Heart left ventricle (tissue), 16 donors: ENCODE data around the gene C22orf15. TPM values are rescaled to one million over a fixed set of nuclear protein-coding genes. Genes with fewer than 3 reads are reported as not detected.

Source experiments
- ATAC-seq, 4 donors: fragments of 200-7000 bp; cut with Tn5 transposase; one replicate each; pipeline ENCODE4 v1.9.1; 2020 to 2022; ENCODE audit warnings: moderate library complexity in 4 of 4, mild to moderate bottlenecking in 3 of 4, moderate number of reproducible peaks in 1 of 4
- DNase-seq, 5 donors: peaks; one replicate each; pipeline ENCODE4 v3.0.0-alpha.2; 2020
- H3K27ac ChIP-seq, 12 donors: fragments of 200-600 bp; sonication (generic) in 4 of 12; one replicate each; pipeline versions ENCODE4 v1.5.0 to v1.8.0; 2016 to 2022; ENCODE audit warnings: mild to moderate bottlenecking in 2 of 12
- H3K27me3 ChIP-seq, 9 donors: fragments of 200-600 bp; sonication (generic) in 2 of 9; one replicate each; pipeline versions ENCODE4 v1.5.1 to v1.8.0; 2016 to 2022; ENCODE audit warnings: mild to moderate bottlenecking in 3 of 9
- H3K36me3 ChIP-seq, 9 donors: fragments of 200-600 bp; sonication (generic) in 2 of 9; one replicate each; pipeline versions ENCODE4 v1.5.0 to v1.8.0; 2018 to 2022; ENCODE audit warnings: mild to moderate bottlenecking in 2 of 9
- H3K4me1 ChIP-seq, 12 donors: fragments of 200-600 bp; sonication (generic) in 4 of 12; one replicate each; pipeline versions ENCODE4 v1.5.0 to v1.8.0; 2016 to 2022; ENCODE audit warnings: mild to moderate bottlenecking in 3 of 12
- H3K4me3 ChIP-seq, 12 donors: fragments of 200-600 bp; sonication (generic) in 4 of 12; one replicate each; pipeline versions ENCODE4 v1.5.0 to v1.8.0; 2017 to 2022; ENCODE audit warnings: mild to moderate bottlenecking in 9 of 12, moderate library complexity in 4 of 12
- H3K9me3 ChIP-seq, 12 donors: fragments of 200-600 bp; sonication (generic) in 4 of 12; one replicate each; pipeline versions ENCODE4 v1.5.0 to v1.8.0; 2016 to 2022; ENCODE audit warnings: mild to moderate bottlenecking in 1 of 12
- POLR2A ChIP-seq, 2 donors: fragments of 450-650 bp; IDR thresholded peaks; one replicate each; pipeline ENCODE4 v1.6.1; 2017; ENCODE audit warnings: antibody characterized with exemption in 2 of 2, mild to moderate bottlenecking in 2 of 2, moderate library complexity in 2 of 2
- WGBS, 4 donors: extraction: QIAGEN DNeasy Blood & Tissue Kit in 2 of 4; methylation state at CpG; one replicate each; pipeline versions ENCODE4 v1.1.5 to v1.1.7; 2013 to 2018; 5-methylcytosine and 5-hydroxymethylcytosine counted together
- intact Hi-C, 10 donors: fragments of 100-400 bp; cut with DNase I; formaldehyde crosslinking; loops; one replicate each; pipeline versions ENCODE4 v1.11.1 to v1.14.2; 2022
- polyA plus RNA-seq, 2 donors: library from polyadenylated mRNA; stranded (reverse); fragments of 200-250 nt; gene quantifications; one replicate each; pipeline ENCODE4 v1.2.3, GENCODE V29; 2013
- total RNA-seq, 9 donors: library from RNA; depleted of rRNA in 2 of 9; stranded (reverse); fragments of >200 nt in 2 of 9; fragmentation: NEBNext Ultra II Directional in 3 of 9; extraction: Animal tissue kit (Norgen Biotek cat#: 25700) in 3 of 9; gene quantifications; one replicate each; pipeline versions ENCODE4 v1.1.0 to v1.2.4, GENCODE V29; 2016 to 2023
- TF ChIP-seq, protein P1 (sequence below), 12 donors: fragments of 200-600 bp; sonication (generic) in 4 of 12; IDR thresholded peaks; one replicate each; pipeline versions ENCODE4 v1.5.0 to v1.8.0; 2018 to 2022; ENCODE audit warnings: antibody characterized with exemption in 12 of 12, mild to moderate bottlenecking in 5 of 12
- donor health status: ischemic (EF 13 %, LVEDD 7.1; RV severe dilation, severe dysfunction).
- donor health status: healthy with polysubstance abuse.
- donor health status: DM: no; HTN: yes; CAD: no.
- donor health status: DM: no; HTN: no; CAD: no.
- donor health status: ischemic (EF 25% LVEDD 6.9; RV normal size, moderate dysfunction).
- donor health status: ischemic (EF 25% LVEDD 5.7; RV mildly dilated, moderate dysfunction).
- donor health status: healthy.
- donor health status: DM: yes; HTN: yes; CAD: no.
- donor health status: ischemic (EF 35%, LVEDD 5.7; RV mildly dilated, moderate dysfunction).
- donor health status: nonischemic (EF 11% LVEDD 7.7; RV severe dilation, severe dysfunction).
- donor health status: DM: yes; HTN: yes; CAD: no.
- donor health status: PGD.
- donor health status: ischemic (EF 29% LVEDD 5.4; RV normal size, mild dysfunction).
- donor health status: nonischemic (EF 23%, LVEDD 6.1; RV moderate dilation, normal function).

Gene C22orf15
- total and polyA plus RNA-seq, 11 donors, result not detected

DNA sequence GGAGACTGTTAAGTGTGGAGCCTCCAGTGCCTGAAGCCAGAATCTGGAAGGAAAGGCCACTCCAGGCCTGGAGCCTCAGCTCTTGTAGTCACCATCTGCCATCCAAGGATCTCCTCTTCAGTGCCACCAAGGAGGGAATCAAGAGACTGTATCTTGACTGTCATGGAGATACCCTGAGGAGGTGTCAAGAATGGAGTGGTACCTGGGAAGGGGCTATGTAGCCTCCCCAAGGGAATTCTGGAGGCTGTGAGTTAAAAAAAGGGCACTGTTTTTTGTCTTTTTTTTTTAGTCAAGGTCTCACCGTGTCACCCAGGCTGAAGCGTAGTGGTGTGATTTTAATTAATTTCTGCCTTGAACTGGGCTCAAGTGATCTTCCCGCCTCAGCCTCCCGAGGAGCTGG is 3.2 kb upstream of the C22orf15 start:
- H3K27me3 ChIP-seq, result no peaks in the 10 kb centered on the region
- intact Hi-C loops, result no loop called here
- DNase-seq (no peak), ATAC-seq (no peak)
- 92 to 95% (median 94%) methylated on average over 4 of the region's 4 CpGs for WGBS, 4 donors
- TF ChIP-seq, protein P1, sequence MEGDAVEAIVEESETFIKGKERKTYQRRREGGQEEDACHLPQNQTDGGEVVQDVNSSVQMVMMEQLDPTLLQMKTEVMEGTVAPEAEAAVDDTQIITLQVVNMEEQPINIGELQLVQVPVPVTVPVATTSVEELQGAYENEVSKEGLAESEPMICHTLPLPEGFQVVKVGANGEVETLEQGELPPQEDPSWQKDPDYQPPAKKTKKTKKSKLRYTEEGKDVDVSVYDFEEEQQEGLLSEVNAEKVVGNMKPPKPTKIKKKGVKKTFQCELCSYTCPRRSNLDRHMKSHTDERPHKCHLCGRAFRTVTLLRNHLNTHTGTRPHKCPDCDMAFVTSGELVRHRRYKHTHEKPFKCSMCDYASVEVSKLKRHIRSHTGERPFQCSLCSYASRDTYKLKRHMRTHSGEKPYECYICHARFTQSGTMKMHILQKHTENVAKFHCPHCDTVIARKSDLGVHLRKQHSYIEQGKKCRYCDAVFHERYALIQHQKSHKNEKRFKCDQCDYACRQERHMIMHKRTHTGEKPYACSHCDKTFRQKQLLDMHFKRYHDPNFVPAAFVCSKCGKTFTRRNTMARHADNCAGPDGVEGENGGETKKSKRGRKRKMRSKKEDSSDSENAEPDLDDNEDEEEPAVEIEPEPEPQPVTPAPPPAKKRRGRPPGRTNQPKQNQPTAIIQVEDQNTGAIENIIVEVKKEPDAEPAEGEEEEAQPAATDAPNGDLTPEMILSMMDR (IDR thresholded peaks at IDR 0.05), result no peak
- no peak for TF ChIP-seq POLR2A (IDR thresholded peaks at IDR 0.05)
- peaks cover 0 to 2% (median 0%) of the 10 kb centered on the region in 9 donors for H3K36me3 ChIP-seq
- peaks cover 0 to 23% (median 17%) of the 10 kb centered on the region in 12 donors for H3K4me1 ChIP-seq
- no peaks in the 10 kb centered on the region for H3K9me3 ChIP-seq
- no peak overlapping the region for H3K27ac ChIP-seq
- no peak overlapping the region for H3K4me3 ChIP-seq

DNA sequence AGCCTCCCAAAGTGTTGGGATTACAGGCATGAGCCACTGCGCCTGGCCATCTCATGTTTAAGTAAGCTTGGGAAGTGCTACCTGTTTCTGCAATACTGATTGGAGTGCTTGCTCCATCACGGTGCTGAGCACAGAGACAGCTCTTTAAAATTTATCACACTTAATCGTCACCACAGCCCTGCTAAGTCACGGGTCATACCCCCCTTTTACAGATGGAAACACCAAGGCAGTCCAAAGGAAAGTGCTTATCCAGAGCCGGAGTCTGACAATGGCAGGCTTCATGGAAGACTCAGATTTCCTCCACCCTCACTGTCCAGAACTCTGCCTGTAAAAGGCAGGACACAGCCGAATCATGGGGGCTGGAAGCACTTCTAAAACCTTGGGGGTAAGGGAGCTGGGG is 2.7 kb upstream of the C22orf15 start:
- Histone ChIP-seq H3K4me1 (peaks cover 0 to 26% (median 21%) of the 10 kb centered on the region in 12 donors), H3K9me3 (no peaks in the 10 kb centered on the region), H3K4me3 (no peak overlapping the region), H3K27ac (no peak overlapping the region), H3K36me3 (peaks cover 0 to 7% (median 0%) of the 10 kb centered on the region in 9 donors), H3K27me3 (no peaks in the 10 kb centered on the region)
- WGBS, 4 donors, result 78 to 89% (median 83%) methylated on average over 6 of the region's 6 CpGs
- TF ChIP-seq, protein P1 (IDR thresholded peaks at IDR 0.05), result no peak
- TF ChIP-seq POLR2A (IDR thresholded peaks at IDR 0.05), result no peak
- DNase-seq (no peak), ATAC-seq (no peak)
- intact Hi-C loops, result loop anchor here in 5 of 10 donors (10.0 kb wide), 2 partner anchors 135 to 215 kb away; no protein-coding TSS in a partner anchor

DNA sequence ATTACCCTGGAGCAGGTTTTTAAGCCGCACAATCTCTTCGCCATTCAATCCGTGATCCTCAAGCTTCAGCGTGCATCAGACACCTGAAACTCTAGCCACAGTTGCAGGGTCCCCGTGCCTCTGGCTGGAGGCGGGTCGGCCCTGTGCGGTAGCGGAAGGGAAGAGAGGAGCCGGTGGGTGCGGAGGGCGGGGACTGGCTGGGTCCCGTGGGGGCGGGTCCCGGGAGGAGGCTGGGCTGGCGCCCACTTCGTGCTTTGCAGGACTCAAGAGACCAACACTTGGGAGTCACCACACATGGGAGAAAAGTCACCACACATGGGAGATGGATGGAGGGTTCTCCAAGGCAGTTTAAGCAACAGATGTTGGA is 772 bp downstream of the C22orf15 start:
- H3K27ac ChIP-seq, result no peak overlapping the region
- TF ChIP-seq, protein P1 (IDR thresholded peaks at IDR 0.05), result no peak
- no peak for TF ChIP-seq POLR2A (IDR thresholded peaks at IDR 0.05)
- WGBS, 4 donors, result 19 to 35% (median 27%) methylated on average over 17 of the region's 17 CpGs
- H3K9me3 ChIP-seq, result no peaks in the 10 kb centered on the region
- ATAC-seq, result no peak
- H3K36me3 ChIP-seq, result peaks cover 0 to 16% (median 0%) of the 10 kb centered on the region in 9 donors
- intact Hi-C loops, result loop anchor here in 5 of 10 donors (10.0 kb wide), 2 partner anchors 139 to 219 kb away; no protein-coding TSS in a partner anchor
- no peaks in the 10 kb centered on the region for H3K27me3 ChIP-seq
- peak overlapping the region in 4 of 12 donors; percentile 12 to 42 (median 24) for H3K4me3 ChIP-seq
- H3K4me1 ChIP-seq, result peaks cover 0 to 51% (median 31%) of the 10 kb centered on the region in 12 donors
- peak in 2 of 5 donors; percentile 58 to 79 for DNase-seq

DNA sequence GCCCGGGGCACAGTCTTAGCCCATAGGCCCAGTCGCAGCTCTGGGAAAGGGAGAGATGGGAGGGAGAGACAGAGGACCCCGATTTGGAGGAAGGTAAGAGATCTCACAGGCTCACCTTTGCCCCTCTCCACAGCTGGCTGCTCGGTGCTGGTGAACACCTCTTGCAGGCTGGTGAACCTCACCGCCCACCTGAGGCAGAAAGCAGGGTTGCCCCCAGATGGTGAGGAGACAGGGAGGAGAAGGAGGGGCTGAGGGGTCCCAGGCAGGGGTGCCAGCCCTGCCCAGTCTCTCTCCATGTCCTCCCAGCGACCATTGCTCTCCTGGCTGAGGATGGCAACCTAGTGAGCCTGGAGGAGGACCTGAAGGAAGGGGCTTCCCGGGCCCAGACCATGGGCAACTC is 1.2 kb downstream of the C22orf15 start:
- Histone ChIP-seq H3K27me3 (no peaks in the 10 kb centered on the region), H3K4me3 (peak overlapping the region in 2 of 12 donors; percentile 12 to 21), H3K4me1 (peaks cover 0 to 55% (median 35%) of the 10 kb centered on the region in 12 donors), H3K27ac (peak overlapping the region in 1 of 12 donors; percentile 95), H3K36me3 (peaks cover 0 to 16% (median 0%) of the 10 kb centered on the region in 9 donors), H3K9me3 (no peaks in the 10 kb centered on the region)
- ATAC-seq (no peak), DNase-seq (no peak)
- intact Hi-C loops, result loop anchor here in 5 of 10 donors (10.0 kb wide), 2 partner anchors 139 to 219 kb away; no protein-coding TSS in a partner anchor
- WGBS, 4 donors, result 54 to 67% (median 62%) methylated on average over 5 to 7 of the region's 7 CpGs
- no peak for TF ChIP-seq POLR2A (IDR thresholded peaks at IDR 0.05)
- TF ChIP-seq, protein P1 (IDR thresholded peaks at IDR 0.05), result no peak
